H1 (cell line): ENCODE measurements around the gene DRGX. TPM values are rescaled to one million over a fixed set of nuclear protein-coding genes. Genes with fewer than 3 reads are reported as not detected.

ENCODE experiments used
- CTCF ChIA-PET: fragments of 300-600 bp; sonication (Branson Sonifier 250); formaldehyde crosslinking; loops from one replicate; lab custom pipeline; 2021; ENCODE audit not compliant: partially characterized antibody; lab: Charles Lee
- POLR2A ChIA-PET: fragments of 300-600 bp; sonication (Branson Sonifier 250); formaldehyde crosslinking; loops from one replicate; lab custom pipeline; 2021; ENCODE audit warnings: inconsistent platforms; ENCODE audit not compliant: partially characterized antibody; lab: Charles Lee
- DNase-seq, 2 experiments: peaks; one replicate each; pipeline versions ENCODE4 v3.0.0 to v3.0.0-alpha.2; 2010 to 2022; ENCODE audit warnings: low spot score in 2 of 2, low read depth in 1 of 2, mixed read lengths in 1 of 2
- FAIRE-seq: peaks from 2 replicates; lab custom pipeline; 2011; peaks lifted over from hg19 to GRCh38; lab: Jason Lieb, UNC
- H2AFZ ChIP-seq: 2 replicates; pipeline ENCODE4 v1.8.1; 2012; ENCODE audit warnings: low read length, inconsistent platforms
- H2AK5ac ChIP-seq: 2 replicates; pipeline ENCODE4 v1.6.1; 2013; ENCODE audit warnings: low read depth, low read length
- H2BK120ac ChIP-seq: replicated peaks from 2 replicates; pipeline ENCODE3; 2013; ENCODE audit warnings: low read depth, low read length, inconsistent platforms
- H2BK12ac ChIP-seq: 2 replicates; pipeline ENCODE4 v1.6.1; 2013; ENCODE audit warnings: low read depth, low read length
- H2BK15ac ChIP-seq: 2 replicates; pipeline ENCODE4 v1.6.1; 2013; ENCODE audit warnings: low read length
- H2BK20ac ChIP-seq: 2 replicates; pipeline ENCODE4 v1.6.1; 2013; ENCODE audit warnings: low read length
- H2BK5ac ChIP-seq: 2 replicates; pipeline ENCODE4 v1.6.1; 2013; ENCODE audit warnings: low read depth, low read length
- H3K14ac ChIP-seq: 2 replicates; pipeline ENCODE4 v1.6.1; 2013; ENCODE audit warnings: inconsistent platforms; ENCODE audit not compliant: insufficient read length
- H3K18ac ChIP-seq: 2 replicates; pipeline ENCODE4 v1.6.1; 2013; ENCODE audit warnings: low read length; ENCODE audit errors: extremely low read depth
- H3K23ac ChIP-seq: 2 replicates; pipeline ENCODE4 v1.6.1; 2013; ENCODE audit warnings: inconsistent platforms; ENCODE audit not compliant: insufficient read length
- H3K23me2 ChIP-seq: 2 replicates; pipeline ENCODE4 v1.6.1; 2013; ENCODE audit warnings: low read depth, low read length
- H3K27ac ChIP-seq: 2 replicates; pipeline ENCODE4 v1.6.1; 2011; ENCODE audit warnings: low read depth, low read length, inconsistent platforms
- H3K27me3 ChIP-seq, 4 experiments: replicated peaks in 1 of 4; 1 replicate in 1 of 4; 2 replicates in 3 of 4; pipeline versions ENCODE4 v1.6.1 to v1.8.1; 2011 to 2013; ENCODE audit warnings: low read length in 3 of 4, mild to moderate bottlenecking in 3 of 4, inconsistent platforms in 2 of 4, mixed read lengths in 2 of 4, moderate library complexity in 1 of 4; ENCODE audit not compliant: control insufficient read depth in 3 of 4, insufficient read depth in 3 of 4; ENCODE audit errors: extremely low read depth in 1 of 4
- H3K36me3 ChIP-seq, 4 experiments: 2 replicates each; pipeline versions ENCODE4 v1.6.1 to v1.8.1; 2011 to 2013; ENCODE audit warnings: mild to moderate bottlenecking in 4 of 4, low read length in 3 of 4, moderate library complexity in 2 of 4, control low read depth in 1 of 4, inconsistent platforms in 1 of 4; ENCODE audit not compliant: insufficient read depth in 4 of 4, control insufficient read depth in 2 of 4
- H3K4ac ChIP-seq: replicated peaks from 2 replicates; pipeline ENCODE3; 2013; ENCODE audit warnings: low read length, low read depth, mixed read lengths, inconsistent platforms; ENCODE audit not compliant: insufficient read length
- H3K4me1 ChIP-seq, 4 experiments: replicated peaks in 1 of 4; 1 replicate in 1 of 4; 2 replicates in 3 of 4; pipeline versions ENCODE4 v1.6.1 to v1.8.1; 2011 to 2013; ENCODE audit warnings: low read length in 3 of 4, inconsistent platforms in 2 of 4, mixed read lengths in 1 of 4; ENCODE audit not compliant: insufficient read depth in 4 of 4, control insufficient read depth in 3 of 4
- H3K4me2 ChIP-seq, 2 experiments: 2 replicates each; pipeline versions ENCODE4 v1.6.1 to v1.8.1; 2011 to 2013; ENCODE audit warnings: low read depth in 2 of 2, low read length in 2 of 2, control low read depth in 1 of 2, inconsistent platforms in 1 of 2, mild to moderate bottlenecking in 1 of 2; ENCODE audit not compliant: insufficient read depth in 1 of 2
- H3K4me3 ChIP-seq, 4 experiments: fragments of 200-600, 300-600 bp in 1 of 4; sonication (generic), shearing (Covaris generic), sonication (Bioruptor Twin) in 1 of 4; 2 replicates each; pipeline versions ENCODE4 v1.5.1 to v1.8.1; 2011 to 2016; ENCODE audit warnings: low read length in 4 of 4, low read depth in 3 of 4, control low read depth in 2 of 4, inconsistent platforms in 2 of 4, mild to moderate bottlenecking in 2 of 4, mixed read lengths in 1 of 4, moderate library complexity in 1 of 4; ENCODE audit not compliant: insufficient read depth in 2 of 4; ENCODE audit errors: extremely low read depth in 1 of 4
- H3K56ac ChIP-seq: replicated peaks from 2 replicates; pipeline ENCODE3; 2013; ENCODE audit warnings: low read depth, mild to moderate bottlenecking, mixed read lengths, low read length, inconsistent platforms; ENCODE audit not compliant: insufficient read length
- H3K79me1 ChIP-seq: 2 replicates; pipeline ENCODE4 v1.6.1; 2013; ENCODE audit warnings: low read depth, low read length, control low read depth
- H3K79me2 ChIP-seq, 2 experiments: 2 replicates each; pipeline versions ENCODE4 v1.6.1 to v1.8.1; 2012 to 2013; ENCODE audit warnings: low read length in 2 of 2, mild to moderate bottlenecking in 2 of 2, inconsistent platforms in 1 of 2; ENCODE audit not compliant: insufficient read depth in 2 of 2, control insufficient read depth in 1 of 2
- H3K9ac ChIP-seq, 4 experiments: replicated peaks in 1 of 4; 1 replicate in 1 of 4; 2 replicates in 3 of 4; pipeline versions ENCODE4 v1.6.1 to v1.8.1; 2011 to 2013; ENCODE audit warnings: low read depth in 3 of 4, low read length in 3 of 4, control low read depth in 2 of 4, mild to moderate bottlenecking in 2 of 4, moderate library complexity in 2 of 4, inconsistent platforms in 1 of 4; ENCODE audit errors: extremely low read depth in 1 of 4
- H3K9me3 ChIP-seq, 2 experiments: 2 replicates each; pipeline versions ENCODE4 v1.6.1 to v1.8.1; 2012 to 2013; ENCODE audit warnings: mild to moderate bottlenecking in 2 of 2, moderate library complexity in 2 of 2, control low read depth in 1 of 2, inconsistent platforms in 1 of 2, low read depth in 1 of 2, low read length in 1 of 2, mixed read lengths in 1 of 2; ENCODE audit not compliant: insufficient read depth in 2 of 2
- H4K20me1 ChIP-seq, 2 experiments: replicated peaks in 1 of 2; 2 replicates each; pipeline versions ENCODE3 to v1.8.1; 2011 to 2013; ENCODE audit warnings: inconsistent platforms in 2 of 2, low read length in 2 of 2, mild to moderate bottlenecking in 1 of 2; ENCODE audit not compliant: insufficient read depth in 2 of 2, control insufficient read depth in 1 of 2
- H4K5ac ChIP-seq: 2 replicates; pipeline ENCODE4 v1.6.1; 2013; ENCODE audit warnings: low read length, low read depth, mixed read lengths, inconsistent platforms; ENCODE audit not compliant: insufficient read length
- H4K8ac ChIP-seq: 2 replicates; pipeline ENCODE4 v1.8.0; 2013; ENCODE audit warnings: mild to moderate bottlenecking, moderate library complexity, low read length, inconsistent platforms; ENCODE audit not compliant: insufficient read depth; ENCODE audit errors: extremely low read depth
- H4K91ac ChIP-seq: replicated peaks from 2 replicates; pipeline ENCODE3; 2013; ENCODE audit warnings: low read length, mixed read lengths, inconsistent platforms; ENCODE audit not compliant: insufficient read length
- ATF3 ChIP-seq: IDR thresholded peaks from 2 replicates; pipeline ENCODE4 v1.6.1; 2011; ENCODE audit warnings: low read depth, mild to moderate bottlenecking, low read length; ENCODE audit not compliant: insufficient read depth
- BRCA1 ChIP-seq: IDR thresholded peaks from 2 replicates; pipeline ENCODE4 v1.6.1; 2012; ENCODE audit warnings: low read depth, low read length, improper control_type of control experiment
- SIX5 ChIP-seq: IDR thresholded peaks from 2 replicates; pipeline ENCODE4 v1.6.1; 2011; ENCODE audit warnings: mild to moderate bottlenecking, low read depth, low read length
- TAF1 ChIP-seq: IDR thresholded peaks from 2 replicates; pipeline ENCODE4 v1.6.1; 2011; ENCODE audit warnings: mild to moderate bottlenecking, low read depth, low read length
- TBP ChIP-seq: IDR thresholded peaks from 2 replicates; pipeline ENCODE4 v1.6.1; 2011; ENCODE audit warnings: low read depth, low read length, improper control_type of control experiment
- WGBS, 2 experiments: shearing (Covaris generic) in 1 of 2; methylation state at CpG; one replicate each; pipeline versions ENCODE4 v1.1.6 to v1.1.7; 2013 to 2015; ENCODE audit warnings: low lambda C conversion rate in 2 of 2, mixed read lengths in 2 of 2, inconsistent platforms in 1 of 2, low coverage in 1 of 2, missing lambda C conversion rate in 1 of 2; ENCODE audit not compliant: insufficient replicate concordance in 2 of 2, insufficient coverage in 1 of 2, insufficient read length in 1 of 2; ENCODE audit errors: extremely low coverage in 1 of 2, missing lambda C conversion rate in 1 of 2; 5-methylcytosine and 5-hydroxymethylcytosine counted together
- polyA plus RNA-seq, 7 experiments: library from polyadenylated mRNA; depleted of rRNA in 3 of 7; stranded (reverse) in 5 of 7; unstranded in 2 of 7; fragments of >200 nt in 5 of 7; fragments of 200-250 nt in 2 of 7; gene quantifications; 1 replicate in 5 of 7; 2 replicates in 1 of 7; 4 replicates in 1 of 7; pipeline versions ENCODE4 v1.2.1 to v1.2.3, GENCODE V29; 2011 to 2013; ENCODE audit warnings: missing spikeins in 2 of 7, mixed read lengths in 2 of 7
- total RNA-seq: library from RNA; stranded (reverse); fragmentation: NEBNext Ultra II Directional; extraction: Animal tissue kit (Norgen Biotek cat#: 25700); gene quantifications from 2 replicates; pipeline ENCODE4 v1.2.1, GENCODE V29; 2021

The DRGX gene
- total and polyA plus RNA-seq, 2 of the 8 experiments (the other 6 are each of a cell fraction or from before 2014, with no cell fraction given): not detected

GRCh38 chr10:49410365-49411074 lies 14.6 kb upstream of the DRGX start:
- 91% methylated on average over 7 of the region's 7 CpGs; no CpG with 5 or more reads in 1 of the 2 experiments for WGBS, 2 experiments
- CTCF ChIA-PET: interaction anchor here (0.6 to 10.4 kb wide), 8 partner anchors 8 to 241 kb away, joined by 3 to 261 read pairs (median 6); no protein-coding TSS in a partner anchor

More at GRCh38 chr10:49410365-49411074, 14.6 kb upstream of the DRGX start:
- H3K79me1 ChIP-seq: no peaks in the 10 kb centered on the region
- no peak overlapping the region for H3K56ac ChIP-seq
- no peak overlapping the region for H2BK12ac ChIP-seq
- H3K27me3 ChIP-seq: no peaks in the 10 kb centered on the region; a peak in 1 of 7 replicates
- no peak overlapping the region for H4K91ac ChIP-seq
- H3K27ac ChIP-seq: no peak overlapping the region
- H3K18ac ChIP-seq: no peak overlapping the region
- no peaks in the 10 kb centered on the region for H4K20me1 ChIP-seq
- no peaks in the 10 kb centered on the region for H3K36me3 ChIP-seq
- H3K4me2 ChIP-seq: no peak overlapping the region
- DNase-seq: no peak
- H2BK20ac ChIP-seq: no peak overlapping the region
- H3K9me3 ChIP-seq: no peaks in the 10 kb centered on the region
- H3K4me3 ChIP-seq: no peak overlapping the region
- peaks cover 1% of the 10 kb centered on the region; the same call in 1 of the 2 replicates for H3K23me2 ChIP-seq
- no peak overlapping the region for H2AK5ac ChIP-seq
- H2BK120ac ChIP-seq: no peak overlapping the region
- no peak overlapping the region for H2BK5ac ChIP-seq
- no peak overlapping the region for H3K23ac ChIP-seq
- no peak overlapping the region for H4K5ac ChIP-seq
- H3K79me2 ChIP-seq: no peaks in the 10 kb centered on the region
- H4K8ac ChIP-seq: no peak overlapping the region
- peaks cover 0 to 6% (median 3%) of the 10 kb centered on the region in 4 experiments; a peak in 3 of 7 replicates for H3K4me1 ChIP-seq
- H2AFZ ChIP-seq: no peak overlapping the region
- no peak for FAIRE-seq
- H3K9ac ChIP-seq: no peak overlapping the region
- H3K4ac ChIP-seq: no peak overlapping the region
- H3K14ac ChIP-seq: no peak overlapping the region
- TF ChIP-seq TBP (no peak), ATF3 (no peak), SIX5 (no peak), TAF1 (no peak), BRCA1 (no peak)
- POLR2A ChIA-PET: no interaction called here
- no peak overlapping the region for H2BK15ac ChIP-seq
